ENCODE data around the gene REEP2. TPM values are rescaled to one million over a fixed set of nuclear protein-coding genes. Genes with fewer than 3 reads are reported as not detected.
A peak's percentile ranks its signal among the peaks of the same experiment; 100 is the strongest.

REEP2 gene
- total RNA-seq, 1 experiment from 2014 or later: 4.9 TPM

GRCh38 chr5:138491284-138491648 is 52.4 kb downstream of the REEP2 start:
- Histone ChIP-seq H3K36me3 (ENCODE audit: control insufficient read depth in 1 of 2, insufficient read depth in 2 of 2, low read length in 2 of 2) (no peaks in the 10 kb centered on the region), H3K4me1 (ENCODE audit: control insufficient read depth in 1 of 2, insufficient read depth in 2 of 2, low read length in 2 of 2) (peaks cover 20 to 53% of the 10 kb centered on the region in 2 experiments), H2AFZ (ENCODE audit: low read depth, low read length, poor library complexity, severe bottlenecking) (no peak overlapping the region), H3K9me2 (ENCODE audit: insufficient read depth) (no peaks in the 10 kb centered on the region), H3K27ac (ENCODE audit: low read depth, low read length) (peak overlapping the region; percentile 60; the same call in 1 of the 2 replicates), H3K79me2 (ENCODE audit: insufficient read depth, low read length) (no peaks in the 10 kb centered on the region), H3K9me3 (ENCODE audit: control insufficient read depth in 1 of 2, insufficient read depth in 1 of 2, low read depth in 1 of 2, low read length in 2 of 2) (no peaks in the 10 kb centered on the region), H3K4me2 (ENCODE audit: low read length) (peak overlapping the region; percentile 77), H3K9ac (ENCODE audit: low read length) (peak overlapping the region; percentile 64), H3K27me3 (ENCODE audit: insufficient read depth, low read length) (no peaks in the 10 kb centered on the region), H3K4me3 (replicated peaks in 1 of 2; ENCODE audit: low read depth in 1 of 2, low read length in 2 of 2) (peak overlapping the region; percentile 44 to 56), H4K20me1 (ENCODE audit: insufficient read depth) (no peaks in the 10 kb centered on the region)
- CTCF ChIA-PET: no interaction called here
- intact Hi-C loops (cut with micrococcal nuclease): no loop called here
- ATAC-seq (no peak), DNase-seq (ENCODE audit: low read depth, low spot score) (no peak)
- TF ChIP-seq JUND (IDR thresholded peaks at IDR 0.05) (no peak), TCF7L2 (IDR thresholded peaks at IDR 0.05; ENCODE audit: borderline replicate concordance, extremely low read depth, insufficient read depth, insufficient read length) (no peak), EZH2phosphoT487 (IDR thresholded peaks at IDR 0.05; ENCODE audit: borderline replicate concordance) (no peak), MAX (IDR thresholded peaks at IDR 0.05) (no peak), REST (IDR thresholded peaks at IDR 0.05; ENCODE audit: low read depth) (no peak), SRF (IDR thresholded peaks at IDR 0.05; ENCODE audit: low read depth) (no peak), SIN3A (IDR thresholded peaks at IDR 0.05; ENCODE audit: low read depth) (no peak), ZFX (IDR thresholded peaks at IDR 0.05) (no peak), FOSL1 (IDR thresholded peaks at IDR 0.05; ENCODE audit: low read depth) (no peak)
- RAD21 ChIA-PET (ENCODE audit: low non-redundant PET in 1 of 2, low total read pairs in 2 of 2, uncharacterized antibody in 2 of 2, unreplicated experiment in 2 of 2): no interaction called here
- POLR2A ChIA-PET: interaction anchor here (1.2 kb wide), 1 partner anchor 26 kb away, joined by 5 read pairs; the partner anchor contains the start of gene EGR1
- no TSS peak for BruUV-seq (replicated peaks)
